Endothelial cell of hepatic sinusoid (primary cell): ENCODE data around the gene CGB8.
"Not testable (repeated sequence)": the region's sequence is repeated elsewhere in the genome, so short reads cannot be mapped to it uniquely, and the experiment has no call there.

ENCODE experiments used
- in situ Hi-C: cut with HindIII; loops from 2 replicates; pipeline ENCODE4 v1.10.0; 2017; ENCODE audit warnings: low sequenced_read_pairs

The CGB8 gene

DNA sequence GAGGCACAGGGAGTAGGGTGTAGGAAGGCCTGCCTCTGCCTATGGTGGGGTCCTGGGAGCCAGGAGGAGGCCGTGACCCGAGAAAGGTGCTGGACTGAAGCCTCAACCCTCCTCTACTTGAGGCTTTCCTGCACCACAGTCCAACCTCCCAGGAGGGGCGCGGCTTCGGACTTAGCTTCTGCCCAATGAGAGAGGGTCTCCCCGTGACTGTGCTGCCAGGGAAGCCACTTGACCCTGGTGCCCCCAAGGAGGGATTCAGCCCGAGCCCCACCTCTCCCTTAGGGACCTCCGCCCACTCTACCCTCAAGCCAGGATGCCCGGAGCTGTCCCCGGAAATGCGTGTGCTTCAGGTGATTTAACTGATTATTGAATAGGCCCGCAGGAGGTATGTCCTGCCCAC, at the start of gene CGB8:
Gene CGB8 (minus strand): TSS at position 101 of the 400 bp plus-strand sequence. CDS start 372 bp downstream, outside the sequence.
- in situ Hi-C loops = not testable (repeated sequence)

- in situ Hi-C loops = no loop called here
These were observed 48.8 kb upstream of the CGB8 start for GRCh38 chr19:49097453-49098288.

DNA sequence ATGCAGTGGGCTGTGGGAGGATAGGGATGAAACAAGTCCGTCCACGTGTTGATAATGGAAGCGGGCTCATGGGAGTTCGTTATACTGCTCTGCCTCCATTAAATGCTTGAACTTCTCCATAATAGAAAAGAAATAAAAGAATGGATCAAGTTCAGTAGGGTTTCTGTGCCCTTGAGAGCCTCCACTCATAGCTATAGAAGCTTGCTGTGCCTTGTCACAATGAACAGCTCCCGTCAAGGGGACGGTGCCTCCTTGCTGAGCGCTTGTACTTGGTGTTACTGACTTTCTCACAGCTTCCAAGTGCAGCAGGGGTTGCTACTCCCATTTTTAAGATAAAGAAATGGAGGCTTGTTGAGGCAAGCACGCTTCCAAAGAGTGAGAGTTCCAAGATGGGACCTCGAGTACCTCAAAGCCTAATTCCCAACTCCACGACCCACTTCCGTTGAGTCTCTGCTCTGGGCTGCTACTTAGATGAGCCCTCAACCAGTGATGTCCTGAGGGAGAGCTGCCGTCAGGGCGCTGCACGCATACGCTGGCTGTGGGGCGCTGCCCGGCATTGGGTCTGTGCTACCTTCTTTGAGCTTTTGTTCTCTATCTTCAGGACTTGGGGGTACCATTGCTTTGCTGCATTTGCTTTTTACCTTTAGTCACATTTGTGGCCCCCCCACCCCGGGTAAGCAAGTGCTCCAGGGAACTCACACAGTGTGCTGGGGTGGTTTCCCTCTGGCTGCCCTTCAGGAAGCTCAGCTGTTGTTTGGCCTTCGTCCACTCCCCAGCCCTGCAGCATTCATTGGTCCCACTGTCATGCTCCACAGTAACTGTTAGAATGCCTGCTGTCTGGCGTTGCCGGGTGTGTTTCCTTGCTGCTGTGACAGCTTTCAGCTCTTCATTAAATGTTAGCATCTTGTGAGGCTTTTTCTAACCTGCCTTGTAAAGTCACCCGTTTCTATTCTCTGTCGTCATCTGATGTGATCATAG, 45.9 kb upstream of the CGB8 start:
- in situ Hi-C loops = no loop called here

DNA sequence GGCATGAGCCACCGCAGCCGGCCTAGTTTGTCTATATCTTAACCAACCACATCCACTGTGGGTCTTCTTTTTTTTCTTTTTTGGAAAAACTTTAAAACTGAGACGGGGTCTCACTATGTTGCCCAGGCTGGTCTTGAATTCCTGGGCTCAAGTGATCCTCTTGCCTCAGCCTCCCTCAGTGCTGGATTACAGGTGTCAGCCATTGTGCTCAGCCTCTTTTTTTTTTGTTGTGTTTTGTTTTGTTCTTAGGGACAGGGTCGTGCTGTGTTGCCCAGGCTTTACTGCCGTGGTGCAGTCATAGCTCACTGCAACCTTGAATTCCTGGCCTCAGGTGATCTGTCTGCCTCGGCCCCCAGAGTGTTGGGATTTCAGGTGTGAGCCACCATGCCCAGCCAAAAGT, 43.8 kb upstream of the CGB8 start:
- in situ Hi-C loops = no loop called here

- in situ Hi-C loops = no loop called here
These were observed 42.6 kb upstream of the CGB8 start for GRCh38 chr19:49091391-49092038.

DNA sequence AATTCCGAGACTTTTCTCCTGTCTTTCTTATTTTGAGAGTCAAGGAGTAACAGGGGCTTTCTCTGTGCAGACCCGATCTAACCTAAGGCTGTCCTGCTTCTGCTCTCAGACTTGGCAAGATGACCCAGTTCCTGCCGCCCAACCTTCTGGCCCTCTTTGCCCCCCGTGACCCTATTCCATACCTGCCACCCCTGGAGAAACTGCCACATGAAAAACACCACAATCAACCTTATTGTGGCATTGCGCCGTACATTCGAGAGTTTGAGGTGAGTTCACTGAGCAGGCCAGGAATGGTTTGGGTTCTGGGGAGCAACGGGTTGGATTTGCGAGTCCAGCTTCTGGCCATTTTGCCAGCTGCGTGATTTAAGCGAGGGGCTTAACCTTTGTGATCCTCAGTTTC, 37.4 kb upstream of the CGB8 start:
- in situ Hi-C loops = no loop called here

- in situ Hi-C loops = no loop called here
These were observed 36.9 kb upstream of the CGB8 start for GRCh38 chr19:49085868-49086232.

DNA sequence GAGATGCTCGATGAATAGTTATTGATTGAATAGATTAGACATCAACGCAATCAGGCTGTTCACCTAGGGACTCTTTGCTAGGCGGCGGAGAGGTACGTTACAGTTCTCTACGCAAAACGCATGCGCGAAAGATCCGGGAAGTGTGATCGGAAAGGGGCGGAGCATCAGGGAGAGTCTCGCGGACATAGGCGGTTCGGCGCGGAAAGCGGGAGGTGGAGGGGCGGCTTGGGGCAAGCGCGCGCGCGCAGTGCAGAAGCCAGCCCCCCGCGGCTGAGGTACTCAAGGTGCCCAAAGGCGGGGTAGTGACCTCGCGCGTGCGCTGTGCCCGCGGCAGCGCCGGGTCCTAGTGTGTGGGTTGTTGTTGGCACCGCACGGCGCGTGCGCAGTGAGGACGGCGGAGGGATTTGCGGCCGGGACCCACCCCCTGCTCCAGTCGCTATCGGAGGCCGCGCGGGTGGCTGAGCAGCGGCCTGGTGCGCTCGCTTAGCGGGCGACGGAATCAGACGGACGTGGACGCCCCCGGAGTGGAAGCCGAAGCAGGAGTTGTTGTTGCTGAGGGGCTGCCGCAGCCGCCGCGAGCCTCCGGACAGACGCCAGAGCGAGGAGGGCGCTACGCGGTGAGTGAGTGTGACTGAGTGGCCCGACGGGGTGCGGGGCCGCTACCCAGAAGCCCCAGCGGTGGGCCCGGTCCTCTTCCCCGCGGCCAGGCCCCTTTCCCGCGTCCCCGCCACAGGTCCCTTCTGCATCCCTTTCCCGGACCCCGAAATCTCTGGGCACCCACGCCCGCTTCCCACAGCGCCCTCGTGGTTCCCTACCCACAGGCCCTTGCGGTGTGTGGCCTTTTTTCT, 36.3 kb upstream of the CGB8 start, which contains the start of gene SNRNP70:
Gene SNRNP70 (plus strand): TSS at position 432 of the 848 bp plus-strand sequence. CDS start 964 bp downstream, outside the sequence.
- in situ Hi-C loops = no loop called here

DNA sequence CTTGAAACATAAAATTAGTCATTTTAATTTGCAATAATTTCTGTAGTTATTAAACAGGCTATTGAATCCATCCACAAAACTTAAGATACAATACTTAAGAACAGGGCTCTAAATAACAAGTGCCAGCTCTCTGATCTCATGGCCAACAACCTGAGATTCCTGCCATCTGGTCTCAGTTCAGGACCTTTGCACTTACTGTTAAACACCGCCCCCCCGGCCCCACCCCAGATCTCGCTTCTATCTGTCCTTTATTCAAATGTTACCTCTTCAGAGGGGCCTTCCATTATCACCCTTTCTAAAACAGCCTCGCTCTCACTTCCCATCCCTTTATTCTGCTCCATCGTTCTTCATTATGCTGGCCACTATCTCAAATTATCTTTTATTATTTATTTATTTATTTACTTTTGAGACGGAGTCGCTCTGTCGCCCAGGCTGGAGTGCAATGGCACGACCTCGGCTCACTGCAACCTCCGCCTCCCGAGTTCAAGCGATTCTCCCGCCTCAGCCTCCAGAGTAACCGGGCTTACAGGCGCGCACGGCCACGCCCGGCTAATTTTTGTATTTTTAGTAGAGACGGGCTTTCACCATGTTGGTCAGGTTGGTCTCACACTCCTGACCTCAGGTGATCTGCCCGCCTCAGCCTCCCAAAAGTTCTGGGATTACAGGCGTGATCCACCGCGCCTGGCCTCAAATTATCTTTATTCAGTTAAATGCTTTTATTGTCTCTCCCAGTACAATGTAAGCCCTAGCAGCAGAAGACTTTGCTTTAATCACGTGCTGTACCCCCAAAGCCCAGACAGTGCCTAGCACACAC, 35.5 kb upstream of the CGB8 start:
- in situ Hi-C loops = loop anchor here (5.0 kb wide), 1 partner anchor 108 kb away; no protein-coding TSS in a partner anchor

GRCh38 chr19:49081273-49081672, 32.4 kb upstream of the CGB8 start:
- in situ Hi-C loops = loop anchor here (5.0 kb wide), 1 partner anchor 111 kb away; no protein-coding TSS in a partner anchor

DNA sequence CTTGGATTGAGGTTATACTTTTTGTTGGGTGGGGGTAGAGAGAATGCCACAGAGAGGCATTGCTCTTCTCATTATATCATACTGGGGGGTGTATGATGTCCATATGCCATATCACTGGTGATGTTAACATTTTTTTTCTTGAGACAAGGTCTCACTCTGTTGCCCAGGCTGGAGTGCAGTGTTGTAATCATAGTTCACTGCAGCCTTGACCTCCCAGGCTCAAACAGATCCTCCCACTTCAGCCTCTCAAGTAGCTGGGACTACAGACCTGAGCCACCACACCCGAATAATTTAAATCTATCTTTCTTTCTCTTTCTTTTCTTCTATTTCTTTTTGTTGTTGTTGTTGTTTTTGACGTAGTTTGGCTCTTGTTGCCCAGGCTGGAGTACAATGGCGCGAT, 31.5 kb upstream of the CGB8 start:
- in situ Hi-C loops = loop anchor here (5.0 kb wide), 1 partner anchor 112 kb away; no protein-coding TSS in a partner anchor

DNA sequence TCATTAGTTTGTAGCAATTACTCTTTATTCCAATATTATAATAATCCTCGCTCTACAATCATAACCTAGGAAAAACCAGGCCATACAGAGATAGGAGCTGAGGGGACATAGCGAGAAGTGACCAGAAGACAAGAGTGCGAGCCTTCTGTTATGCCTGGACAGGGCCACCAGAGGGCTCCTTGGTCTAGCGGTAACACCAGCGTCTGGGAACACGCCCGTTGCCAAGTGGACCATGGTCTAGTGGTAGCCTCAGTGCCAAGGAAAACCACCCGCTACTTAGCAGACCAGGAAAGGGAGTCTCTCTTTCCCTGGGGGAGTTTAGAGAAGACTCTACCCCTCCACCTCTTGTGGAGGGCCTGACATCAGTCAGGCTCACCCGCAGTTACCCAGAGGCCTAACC, 26.0 kb upstream of the CGB8 start:
- in situ Hi-C loops = not testable (repeated sequence)

- in situ Hi-C loops = no loop called here
These were observed 24.8 kb upstream of the CGB8 start for GRCh38 chr19:49073514-49074378.

DNA sequence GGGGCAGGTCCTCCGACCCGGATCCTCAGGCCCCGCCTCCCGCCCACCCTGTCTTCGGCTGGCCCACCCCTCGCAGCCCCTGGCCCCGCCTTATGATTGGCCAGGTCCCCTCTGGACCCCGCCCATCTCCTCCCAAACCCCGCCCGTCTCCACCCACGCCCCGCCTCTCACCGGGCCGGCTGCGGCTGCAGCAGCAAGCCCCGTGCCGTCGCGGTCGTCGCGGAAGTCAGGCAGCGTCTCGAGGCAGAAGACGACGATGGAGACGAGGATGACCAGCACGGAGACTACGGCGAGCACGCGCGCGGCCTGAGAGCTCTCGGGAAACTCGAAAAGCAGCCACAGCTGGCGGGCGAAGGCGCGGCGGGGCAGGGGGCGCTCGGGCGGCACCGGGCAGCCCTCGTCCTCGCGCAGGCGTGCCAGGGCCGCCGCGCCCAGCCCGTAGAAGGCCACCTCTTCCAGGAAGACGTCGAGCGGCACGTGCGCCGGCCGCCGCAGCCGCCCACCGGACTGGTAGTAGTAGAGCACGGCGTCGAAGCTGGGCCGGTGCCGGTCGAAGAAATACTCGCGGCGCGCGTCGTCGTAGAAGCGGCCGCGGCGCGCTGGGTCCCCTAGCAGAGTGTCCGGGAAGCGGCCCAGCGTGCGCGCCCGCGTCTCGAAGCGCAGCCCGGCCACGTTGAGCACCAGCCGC, 23.1 kb upstream of the CGB8 start:
- in situ Hi-C loops = no loop called here

GRCh38 chr19:49070416-49070815, 21.5 kb upstream of the CGB8 start:
- in situ Hi-C loops = no loop called here

GRCh38 chr19:49069026-49069425, 20.1 kb upstream of the CGB8 start:
- in situ Hi-C loops = no loop called here

DNA sequence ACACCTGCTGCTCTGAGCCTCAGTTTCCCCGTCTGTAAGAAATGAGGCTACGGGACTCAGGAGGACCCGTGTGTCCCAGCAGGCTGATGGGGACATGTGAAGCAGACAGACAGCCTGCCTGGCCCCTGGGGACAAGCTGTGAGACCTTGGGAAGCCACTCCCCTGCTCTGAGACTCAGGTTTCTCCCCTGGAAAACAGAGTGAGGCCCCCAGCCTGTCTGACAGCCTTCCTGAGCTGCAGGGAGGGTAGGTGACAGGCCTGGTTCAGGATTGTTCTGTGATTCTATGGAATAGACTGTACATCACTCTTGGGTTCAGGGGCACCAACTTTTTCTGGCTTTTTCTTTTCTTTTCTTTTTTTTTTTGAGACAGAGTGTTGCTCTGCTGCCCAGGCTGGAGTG, 18.6 kb upstream of the CGB8 start:
- in situ Hi-C loops = no loop called here
